Osteocyte (in vitro differentiated cells): ENCODE data around the gene DPP8. TPM values are rescaled to one million over a fixed set of nuclear protein-coding genes. Genes with fewer than 3 reads are reported as not detected.

Experiments
- DNase-seq: peaks from one replicate; pipeline ENCODE4 v3.0.0; 2021; ENCODE audit warnings: mixed read lengths; ENCODE audit not compliant: unreplicated experiment; ENCODE audit errors: extremely low spot score
- H3K27ac Mint-ChIP-seq: one replicate; pipeline ENCODE4 v1.8.0; 2021; ENCODE audit warnings: mild to moderate bottlenecking, mixed read lengths; ENCODE audit not compliant: unreplicated experiment
- H3K27me3 Mint-ChIP-seq: one replicate; pipeline ENCODE4 v1.8.0; 2021; ENCODE audit warnings: mixed read lengths; ENCODE audit not compliant: unreplicated experiment
- H3K36me3 Mint-ChIP-seq: one replicate; pipeline ENCODE4 v1.8.0; 2021; ENCODE audit warnings: mixed read lengths; ENCODE audit not compliant: unreplicated experiment
- H3K4me1 Mint-ChIP-seq: one replicate; pipeline ENCODE4 v1.8.0; 2021; ENCODE audit warnings: mixed read lengths; ENCODE audit not compliant: unreplicated experiment
- H3K4me3 Mint-ChIP-seq: one replicate; pipeline ENCODE4 v1.8.0; 2021; ENCODE audit warnings: mild to moderate bottlenecking, moderate library complexity, mixed read lengths; ENCODE audit not compliant: unreplicated experiment
- H3K9me3 Mint-ChIP-seq: one replicate; pipeline ENCODE4 v1.8.0; 2021; ENCODE audit warnings: mixed read lengths; ENCODE audit not compliant: unreplicated experiment
- total RNA-seq: library from RNA; stranded (reverse); gene quantifications from 2 replicates; pipeline ENCODE4 v1.2.1, GENCODE V29; 2021
- TF ChIP-seq, protein P1 (sequence below): fragments of 200-600 bp; sonication (generic); IDR thresholded peaks from 2 replicates; pipeline ENCODE4 v1.5.0; 2021; ENCODE audit warnings: antibody characterized with exemption, mild to moderate bottlenecking, moderate library complexity

The DPP8 gene
- total RNA-seq, 1 donor from 2014 or later, result 34.2 TPM

DNA sequence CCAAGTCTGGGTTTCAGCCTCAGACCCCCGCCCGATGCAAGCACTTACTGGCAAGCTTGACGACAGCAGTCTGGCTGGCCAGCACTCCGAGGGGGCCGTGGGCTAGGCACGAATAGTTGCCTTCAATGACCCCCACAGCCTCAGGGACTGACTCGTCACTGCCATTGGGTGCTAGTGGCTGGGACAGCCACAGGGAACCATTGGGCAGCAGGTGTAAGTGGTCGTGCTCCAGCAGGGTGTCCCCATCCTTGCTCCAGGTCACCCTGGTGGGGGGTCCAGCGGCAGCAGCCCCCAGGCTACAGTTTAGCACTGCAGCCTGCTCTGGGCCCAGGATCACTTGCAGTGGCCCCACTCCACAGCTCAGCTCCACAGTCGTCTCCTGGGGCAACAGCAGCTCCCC is 106.5 kb downstream of the DPP8 start:
- H3K9me3 Mint-ChIP-seq, result no peaks in the 10 kb centered on the region
- DNase-seq, result no peak
- peaks cover 6% of the 10 kb centered on the region for H3K36me3 Mint-ChIP-seq
- H3K4me1 Mint-ChIP-seq, result peaks cover 74% of the 10 kb centered on the region
- H3K4me3 Mint-ChIP-seq, result no peak overlapping the region
- TF ChIP-seq, protein P1, sequence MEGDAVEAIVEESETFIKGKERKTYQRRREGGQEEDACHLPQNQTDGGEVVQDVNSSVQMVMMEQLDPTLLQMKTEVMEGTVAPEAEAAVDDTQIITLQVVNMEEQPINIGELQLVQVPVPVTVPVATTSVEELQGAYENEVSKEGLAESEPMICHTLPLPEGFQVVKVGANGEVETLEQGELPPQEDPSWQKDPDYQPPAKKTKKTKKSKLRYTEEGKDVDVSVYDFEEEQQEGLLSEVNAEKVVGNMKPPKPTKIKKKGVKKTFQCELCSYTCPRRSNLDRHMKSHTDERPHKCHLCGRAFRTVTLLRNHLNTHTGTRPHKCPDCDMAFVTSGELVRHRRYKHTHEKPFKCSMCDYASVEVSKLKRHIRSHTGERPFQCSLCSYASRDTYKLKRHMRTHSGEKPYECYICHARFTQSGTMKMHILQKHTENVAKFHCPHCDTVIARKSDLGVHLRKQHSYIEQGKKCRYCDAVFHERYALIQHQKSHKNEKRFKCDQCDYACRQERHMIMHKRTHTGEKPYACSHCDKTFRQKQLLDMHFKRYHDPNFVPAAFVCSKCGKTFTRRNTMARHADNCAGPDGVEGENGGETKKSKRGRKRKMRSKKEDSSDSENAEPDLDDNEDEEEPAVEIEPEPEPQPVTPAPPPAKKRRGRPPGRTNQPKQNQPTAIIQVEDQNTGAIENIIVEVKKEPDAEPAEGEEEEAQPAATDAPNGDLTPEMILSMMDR, result no peak
- no peaks in the 10 kb centered on the region for H3K27me3 Mint-ChIP-seq
- H3K27ac Mint-ChIP-seq, result no peak overlapping the region

- H3K4me1 Mint-ChIP-seq, result peaks cover 67% of the 10 kb centered on the region
- H3K9me3 Mint-ChIP-seq, result no peaks in the 10 kb centered on the region
- no peak overlapping the region for H3K27ac Mint-ChIP-seq
- TF ChIP-seq, protein P1, result no peak
- H3K4me3 Mint-ChIP-seq, result no peak overlapping the region
- DNase-seq, result no peak
- peaks cover 6% of the 10 kb centered on the region for H3K36me3 Mint-ChIP-seq
- H3K27me3 Mint-ChIP-seq, result no peaks in the 10 kb centered on the region
These were observed 107.5 kb downstream of the DPP8 start for GRCh38 chr15:65410036-65410435.

DNA sequence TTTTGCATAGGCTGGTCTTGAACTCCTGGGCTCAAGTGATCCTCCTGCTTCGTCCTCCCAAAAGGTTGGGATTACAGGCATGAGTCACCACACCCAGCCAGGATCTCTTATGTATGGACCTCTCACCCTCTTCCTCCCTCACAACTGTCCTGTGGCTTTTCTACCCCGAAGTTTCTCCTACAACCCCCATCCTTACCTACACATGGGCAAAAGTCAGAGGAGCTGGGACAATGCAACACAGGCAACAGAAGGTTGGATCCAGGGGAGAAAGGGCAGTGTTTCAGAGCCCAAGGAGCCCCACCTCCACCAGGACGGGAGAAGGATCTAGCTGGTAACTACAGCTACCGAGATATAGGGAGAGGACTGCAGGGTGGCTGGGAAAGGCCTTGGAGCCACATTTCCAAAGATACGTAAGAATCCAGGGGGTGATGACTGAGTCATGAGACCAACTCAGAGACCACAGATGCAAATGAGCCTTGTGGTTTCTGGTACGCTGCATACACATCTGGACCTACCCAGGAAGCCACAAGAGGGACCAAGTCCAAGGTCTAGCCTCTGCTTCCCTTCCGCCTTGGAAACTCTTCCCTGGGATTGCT is 108.4 kb downstream of the DPP8 start:
- TF ChIP-seq, protein P1, result no peak
- Mint-ChIP-seq H3K36me3 (peaks cover 6% of the 10 kb centered on the region), H3K4me1 (peaks cover 58% of the 10 kb centered on the region), H3K27ac (peak overlapping the region; percentile 89), H3K9me3 (no peaks in the 10 kb centered on the region), H3K4me3 (no peak overlapping the region), H3K27me3 (no peaks in the 10 kb centered on the region)
- DNase-seq, result no peak

DNA sequence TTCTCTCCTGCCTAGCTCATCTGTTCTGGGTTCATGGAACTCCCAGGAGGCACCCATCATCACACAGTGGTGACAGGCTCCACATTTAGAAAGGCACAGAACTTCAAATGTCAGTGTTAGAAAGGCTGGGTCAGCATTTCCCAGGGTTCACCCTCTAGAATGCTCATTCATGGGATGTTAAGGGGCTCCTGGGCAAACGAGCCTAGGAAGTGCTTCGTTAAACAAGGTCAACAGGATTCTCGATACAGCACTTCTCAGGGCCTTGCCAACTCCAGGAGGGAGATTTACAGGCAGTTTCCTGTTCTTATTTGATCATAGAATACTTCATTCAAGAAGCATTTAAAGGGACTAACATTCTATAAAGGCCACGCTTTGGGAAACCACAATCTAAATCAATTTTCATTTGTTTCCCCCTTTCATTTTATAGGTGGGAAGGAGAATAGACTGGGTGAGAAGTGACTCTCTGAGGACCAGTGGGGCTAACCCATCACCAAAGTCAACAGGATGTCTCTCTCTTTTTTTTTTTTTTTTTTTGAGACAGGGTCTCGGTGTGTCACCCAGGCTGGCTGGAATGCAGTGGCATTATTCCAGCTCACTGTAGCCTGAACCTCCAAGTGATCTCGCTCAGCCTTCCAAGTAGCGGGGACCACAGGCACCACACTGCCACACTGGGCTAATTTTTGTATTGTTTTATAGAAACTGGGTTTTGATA is 109.0 kb downstream of the DPP8 start:
- H3K27me3 Mint-ChIP-seq, result no peaks in the 10 kb centered on the region
- H3K27ac Mint-ChIP-seq, result peak overlapping the region; percentile 89
- H3K9me3 Mint-ChIP-seq, result no peaks in the 10 kb centered on the region
- peaks cover 54% of the 10 kb centered on the region for H3K4me1 Mint-ChIP-seq
- TF ChIP-seq, protein P1, result no peak
- no peak for DNase-seq
- no peak overlapping the region for H3K4me3 Mint-ChIP-seq
- peaks cover 6% of the 10 kb centered on the region for H3K36me3 Mint-ChIP-seq

GRCh38 chr15:65406424-65407000 is 111.0 kb downstream of the DPP8 start:
- no peaks in the 10 kb centered on the region for H3K9me3 Mint-ChIP-seq
- H3K27ac Mint-ChIP-seq, result no peak overlapping the region
- no peak for DNase-seq

More at GRCh38 chr15:65406424-65407000, 111.0 kb downstream of the DPP8 start:
- TF ChIP-seq, protein P1, result no peak
- Mint-ChIP-seq H3K4me3 (no peak overlapping the region), H3K36me3 (peaks cover 6% of the 10 kb centered on the region), H3K4me1 (peaks cover 40% of the 10 kb centered on the region), H3K27me3 (no peaks in the 10 kb centered on the region)
